ENCODE data around the gene LRRN2. TPM values are rescaled to one million over a fixed set of nuclear protein-coding genes. Genes with fewer than 3 reads are reported as not detected.

Gene LRRN2
- total RNA-seq, 1 experiment from 2014 or later, result 5.8 TPM

GRCh38 chr1:204664384-204664651 lies 21.2 kb downstream of the LRRN2 start:
- Histone ChIP-seq H2BK20ac (ENCODE audit: low read depth, low read length, poor library complexity, severe bottlenecking) (no peak overlapping the region), H3K4me2 (ENCODE audit: insufficient read depth, insufficient read length, low read length) (no peak overlapping the region), H3K9me3 (ENCODE audit: control insufficient read depth, low read depth, low read length) (no peaks in the 10 kb centered on the region), H2BK12ac (ENCODE audit: insufficient read length, low read depth, low read length) (no peak overlapping the region), H3T11ph (ENCODE audit: low read length) (no peak overlapping the region), H2BK120ac (ENCODE audit: low read depth, low read length, poor library complexity, severe bottlenecking) (no peak overlapping the region), H3K27me3 (ENCODE audit: insufficient read depth, low read length) (no peaks in the 10 kb centered on the region), H4K91ac (ENCODE audit: insufficient read length, low read depth, low read length) (peak overlapping the region; percentile 8), H4K20me1 (ENCODE audit: control insufficient read depth, insufficient read depth, insufficient read length) (no peaks in the 10 kb centered on the region), H2AK5ac (ENCODE audit: insufficient read length, low read length) (no peak overlapping the region), H3K4me1 (ENCODE audit: insufficient read depth, low read length) (no peaks in the 10 kb centered on the region), H3K23ac (ENCODE audit: insufficient read length, low read depth, low read length) (no peak overlapping the region), H2BK5ac (ENCODE audit: insufficient read length, low read length) (no peak overlapping the region), H3K79me1 (ENCODE audit: insufficient read depth, low read depth, low read length, poor library complexity, severe bottlenecking) (no peaks in the 10 kb centered on the region), H3K4ac (ENCODE audit: low read depth, low read length) (no peak overlapping the region), H3K79me2 (ENCODE audit: insufficient read depth, low read length) (no peaks in the 10 kb centered on the region), H2AFZ (ENCODE audit: low read length) (no peak overlapping the region), H4K8ac (replicated peaks; ENCODE audit: insufficient read length, low read depth, low read length) (no peak overlapping the region), H3K9ac (ENCODE audit: extremely low read depth, insufficient read length, low read length) (no peak overlapping the region), H4K5ac (ENCODE audit: insufficient read length, low read depth, low read length) (no peak overlapping the region), H3K56ac (ENCODE audit: insufficient read length, low read depth, low read length) (no peak overlapping the region), H3K23me2 (ENCODE audit: insufficient read length, low read depth, low read length, poor library complexity, severe bottlenecking) (no peaks in the 10 kb centered on the region), H3K14ac (ENCODE audit: insufficient read depth, low read length) (no peak overlapping the region), H2BK15ac (ENCODE audit: low read depth, low read length) (no peak overlapping the region), H3K27ac (ENCODE audit: insufficient read length, low read depth, low read length) (no peak overlapping the region), H3K18ac (ENCODE audit: insufficient read length, low read depth, low read length) (no peak overlapping the region)
- no CpG with 5 or more reads among the region's 6 CpGs for WGBS (ENCODE audit: extremely low coverage, insufficient read length, low lambda C conversion rate)
- no peak for TF ChIP-seq CTCF (conservative IDR thresholded peaks at IDR 0.05)
- Mint-ChIP-seq H3K4me3 (no peak overlapping the region), H3K36me3 (ENCODE audit: insufficient read depth in 1 of 3, low read depth in 3 of 3) (no peaks in the 10 kb centered on the region), H3K27me3 (ENCODE audit: low read depth) (peaks cover 2% of the 10 kb centered on the region), H3K27ac (no peak overlapping the region), H3K4me1 (peaks cover 7 to 14% of the 10 kb centered on the region in 2 experiments), H3K9me3 (no peaks in the 10 kb centered on the region)
- no peak for DNase-seq
